Upper lobe of right lung (tissue), 1 donor: ENCODE measurements around the gene C1orf116. TPM values are rescaled to one million over a fixed set of nuclear protein-coding genes. Genes with fewer than 3 reads are reported as not detected.
"Not testable (repeated sequence)": the region's sequence is repeated elsewhere in the genome, so short reads cannot be mapped to it uniquely, and the experiment has no call there.

Experiments
- ATAC-seq: fragments of 200-7000 bp; cut with Tn5 transposase; one replicate; pipeline ENCODE4 v1.9.1; 2020; ENCODE audit warnings: mild to moderate bottlenecking, moderate library complexity
- DNase-seq: peaks from one replicate; pipeline ENCODE4 v3.0.0-alpha.2; 2020
- H3K27ac ChIP-seq: fragments of 200-600 bp; one replicate; pipeline ENCODE4 v1.8.0; 2022
- H3K27me3 ChIP-seq: fragments of 200-600 bp; one replicate; pipeline ENCODE4 v1.8.0; 2022; ENCODE audit warnings: mild to moderate bottlenecking
- H3K36me3 ChIP-seq: fragments of 200-600 bp; one replicate; pipeline ENCODE4 v1.8.0; 2022
- H3K4me1 ChIP-seq: fragments of 200-600 bp; one replicate; pipeline ENCODE4 v1.8.0; 2022
- H3K4me3 ChIP-seq: fragments of 200-600 bp; one replicate; pipeline ENCODE4 v1.8.0; 2022; ENCODE audit warnings: mild to moderate bottlenecking
- H3K9me3 ChIP-seq: fragments of 200-600 bp; one replicate; pipeline ENCODE4 v1.8.0; 2022
- CTCF ChIP-seq: fragments of 200-600 bp; IDR thresholded peaks from one replicate; pipeline ENCODE4 v1.8.0; 2022; ENCODE audit warnings: antibody characterized with exemption
- intact Hi-C: fragments of 100-400 bp; cut with DNase I; formaldehyde crosslinking; loops from one replicate; pipeline ENCODE4 v1.11.0; 2022
- total RNA-seq: library from RNA; stranded (reverse); fragmentation: NEBNext Ultra II Directional; extraction: Animal tissue kit (Norgen Biotek cat#: 25700); gene quantifications from one replicate; pipeline ENCODE4 v1.2.1, GENCODE V29; 2021
- donor health status: DM: no; HTN: yes; CAD: no; lungs with severe emphysema.

C1orf116 gene
- total RNA-seq, 1 donor from 2014 or later, result 128 TPM

- no peak for DNase-seq
- H3K36me3 ChIP-seq, result peaks cover 29% of the 10 kb centered on the region
- no peak for ATAC-seq
- TF ChIP-seq CTCF, result no peak
- H3K27me3 ChIP-seq, result no peaks in the 10 kb centered on the region
- intact Hi-C loops, result no loop called here
- no peak overlapping the region for H3K4me3 ChIP-seq
- peaks cover 48% of the 10 kb centered on the region for H3K4me1 ChIP-seq
- H3K9me3 ChIP-seq, result no peaks in the 10 kb centered on the region
- no peak overlapping the region for H3K27ac ChIP-seq
Observed at GRCh38 chr1:207049054-207049453, 16.5 kb upstream of the C1orf116 start.

- Histone ChIP-seq H3K27ac (no peak overlapping the region), H3K36me3 (peaks cover 29% of the 10 kb centered on the region), H3K4me1 (peaks cover 48% of the 10 kb centered on the region), H3K9me3 (no peaks in the 10 kb centered on the region), H3K27me3 (no peaks in the 10 kb centered on the region), H3K4me3 (no peak overlapping the region)
- DNase-seq (no peak), ATAC-seq (no peak)
- no peak for TF ChIP-seq CTCF
- intact Hi-C loops, result no loop called here
Observed at GRCh38 chr1:207048041-207048440, 15.5 kb upstream of the C1orf116 start.

- ATAC-seq (no peak), DNase-seq (no peak)
- peaks cover 29% of the 10 kb centered on the region for H3K36me3 ChIP-seq
- H3K27ac ChIP-seq, result no peak overlapping the region
- no peak for TF ChIP-seq CTCF
- no peaks in the 10 kb centered on the region for H3K9me3 ChIP-seq
- no peaks in the 10 kb centered on the region for H3K27me3 ChIP-seq
- H3K4me1 ChIP-seq, result peaks cover 46% of the 10 kb centered on the region
- intact Hi-C loops, result no loop called here
- no peak overlapping the region for H3K4me3 ChIP-seq
Observed at GRCh38 chr1:207047505-207047904, 14.9 kb upstream of the C1orf116 start.

- intact Hi-C loops, result no loop called here
- no peaks in the 10 kb centered on the region for H3K27me3 ChIP-seq
- TF ChIP-seq CTCF, result no peak
- H3K9me3 ChIP-seq, result no peaks in the 10 kb centered on the region
- H3K4me3 ChIP-seq, result no peak overlapping the region
- H3K4me1 ChIP-seq, result peaks cover 41% of the 10 kb centered on the region
- H3K27ac ChIP-seq, result no peak overlapping the region
- peaks cover 29% of the 10 kb centered on the region for H3K36me3 ChIP-seq
- DNase-seq, result no peak
- ATAC-seq, result no peak
Observed at GRCh38 chr1:207045453-207045852, 12.9 kb upstream of the C1orf116 start.

- H3K27ac ChIP-seq, H3K27me3 ChIP-seq, H3K4me3 ChIP-seq, DNase-seq, intact Hi-C loops, H3K9me3 ChIP-seq, ATAC-seq, H3K36me3 ChIP-seq: not testable (repeated sequence)
- peaks cover 21% of the 10 kb centered on the region for H3K4me1 ChIP-seq
Observed at GRCh38 chr1:207041397-207041796, 8.8 kb upstream of the C1orf116 start.

GRCh38 chr1:207040181-207040533, 7.6 kb upstream of the C1orf116 start:
- H3K4me1 ChIP-seq, result peaks cover 8% of the 10 kb centered on the region
- ATAC-seq (no peak), DNase-seq (no peak)
- TF ChIP-seq CTCF, result no peak
- H3K9me3 ChIP-seq, result no peaks in the 10 kb centered on the region
- intact Hi-C loops, result no loop called here
- no peak overlapping the region for H3K27ac ChIP-seq
- no peak overlapping the region for H3K4me3 ChIP-seq
- peaks cover 5% of the 10 kb centered on the region for H3K27me3 ChIP-seq
- H3K36me3 ChIP-seq, result no peaks in the 10 kb centered on the region
